HG03066 (cell line): ENCODE measurements around the gene JAZF1.

Experiments
- ATAC-seq: cut with Tn5 transposase; IDR thresholded peaks from one replicate; pipeline ENCODE4 v1.9.1; 2021; ENCODE audit warnings: low read depth; ENCODE audit not compliant: unreplicated experiment

JAZF1 gene

DNA sequence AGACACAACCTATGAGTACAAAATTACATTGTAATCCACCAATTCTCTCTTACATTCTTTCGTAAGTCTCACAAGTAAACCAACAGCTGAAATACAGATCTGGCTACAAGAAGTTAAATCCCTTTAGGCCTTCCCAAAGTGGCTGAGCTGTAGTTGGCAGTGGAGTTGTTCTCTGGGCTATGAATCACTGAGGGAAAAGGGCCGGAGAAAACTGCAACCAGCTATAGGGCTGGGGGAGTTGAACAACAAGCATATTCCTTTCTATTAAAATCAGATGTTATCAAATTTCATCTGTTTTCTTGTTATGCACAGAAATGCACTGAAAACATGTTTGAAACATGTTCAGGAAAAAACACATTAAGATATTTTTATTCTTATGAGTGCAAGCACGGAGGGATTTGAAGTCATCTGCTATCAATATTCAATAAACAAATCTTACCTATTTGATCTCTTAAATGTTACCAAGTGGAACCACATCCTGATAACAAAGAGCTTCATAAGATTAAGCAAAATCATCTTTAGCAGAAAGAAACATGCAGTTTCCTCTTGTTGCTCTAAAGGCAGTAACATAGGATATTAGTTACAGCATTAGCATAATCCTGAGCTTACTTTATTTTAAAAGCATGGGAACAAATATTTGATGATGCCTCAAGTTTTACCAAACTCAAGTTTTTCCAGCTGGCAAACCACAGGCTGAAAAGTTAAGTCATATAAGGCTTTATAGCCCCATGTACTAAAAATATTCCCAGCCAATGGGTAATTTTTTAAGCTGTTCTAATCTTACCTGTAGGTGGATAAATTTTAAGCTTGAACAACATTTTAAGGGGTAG, 227.9 kb downstream of the JAZF1 start:
- no peak for ATAC-seq

DNA sequence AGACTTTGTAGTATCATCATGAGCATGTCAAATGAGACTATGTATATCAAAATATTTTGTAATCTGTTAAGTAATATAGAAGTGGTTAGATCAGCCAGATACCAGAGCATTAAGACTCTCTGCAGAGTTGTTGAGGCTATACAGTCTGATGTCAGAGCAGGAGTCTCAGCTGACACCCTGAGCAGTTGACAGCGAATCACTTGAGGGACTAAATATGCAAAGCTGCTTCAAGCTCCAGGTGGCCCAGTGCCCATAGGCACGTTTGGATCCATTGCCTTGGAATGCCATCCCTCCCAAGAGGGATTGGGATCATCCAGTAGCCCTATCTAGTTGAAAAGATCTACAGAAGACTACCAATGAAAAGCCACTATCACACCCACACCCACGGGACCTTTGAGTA, 230.5 kb downstream of the JAZF1 start:
- ATAC-seq = no peak

DNA sequence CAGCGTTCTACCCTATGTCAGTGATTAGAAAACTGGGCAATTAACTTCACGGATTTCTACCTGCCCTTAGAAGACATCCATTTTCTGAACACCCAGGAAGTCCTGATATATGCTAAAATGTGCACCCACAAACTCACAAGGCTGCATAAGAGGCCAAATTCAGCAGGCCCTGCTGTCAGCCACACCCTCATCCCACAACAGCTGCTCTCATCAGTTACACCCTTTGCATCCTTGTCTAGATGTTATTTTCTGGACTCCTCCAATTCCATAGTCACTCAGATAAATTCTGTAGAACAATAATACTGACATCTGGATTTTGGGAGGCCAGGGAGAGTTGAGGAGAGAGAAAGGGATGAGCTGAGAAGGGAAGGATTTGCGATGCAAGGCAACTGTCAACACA, 231.7 kb downstream of the JAZF1 start:
- no peak for ATAC-seq

DNA sequence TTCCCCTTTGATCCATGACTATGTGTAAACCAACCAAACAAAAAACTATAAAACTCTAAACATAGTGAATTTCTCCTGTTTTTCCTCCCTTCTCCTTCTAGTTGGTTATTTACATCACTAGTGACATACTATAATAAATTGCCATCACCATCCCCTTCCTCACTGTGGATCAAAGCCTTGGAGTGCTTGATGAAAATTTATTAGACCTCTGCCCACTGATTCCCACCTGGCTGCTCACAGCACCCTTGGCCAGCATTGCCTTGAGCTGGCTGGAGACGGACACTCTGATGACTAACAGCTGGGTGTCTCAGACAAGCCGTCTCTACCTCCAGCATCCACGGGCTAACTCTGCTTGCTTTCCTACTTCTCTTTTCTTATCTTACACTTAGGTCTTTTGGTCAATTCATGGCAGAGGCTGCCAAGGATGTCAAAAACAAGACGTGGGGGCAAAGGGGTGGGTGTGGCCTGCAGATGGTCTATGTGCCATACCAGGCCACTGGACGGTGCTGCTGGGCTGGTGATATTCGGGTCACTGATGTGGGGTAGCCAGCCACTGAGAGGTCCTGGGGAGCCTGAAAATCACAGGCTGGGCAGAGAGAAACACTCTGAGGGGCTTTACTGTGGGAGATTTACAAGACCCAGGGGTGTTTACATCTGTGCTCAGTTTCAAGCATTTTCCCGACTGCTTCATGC, 232.9 kb downstream of the JAZF1 start:
- ATAC-seq = no peak

DNA sequence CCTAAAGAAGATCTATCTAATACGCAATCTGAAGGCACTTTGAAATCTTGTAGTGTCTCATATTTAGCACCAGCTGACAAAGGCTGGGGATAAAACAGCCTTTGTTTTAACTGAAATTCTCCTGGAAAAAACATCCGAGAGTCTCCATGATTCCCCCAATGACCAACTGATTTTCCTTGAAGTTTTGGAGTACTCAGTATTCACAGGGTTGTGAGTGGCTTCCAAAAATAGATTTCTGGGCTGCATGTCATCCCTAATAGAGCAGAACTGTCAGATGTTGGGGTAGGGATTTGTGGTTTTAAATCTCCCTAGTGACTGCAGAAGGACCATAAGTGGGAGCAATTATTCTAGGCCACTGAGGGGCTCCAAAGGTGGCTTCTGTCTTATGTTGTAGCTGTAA, 234.2 kb downstream of the JAZF1 start:
- ATAC-seq = no peak

DNA sequence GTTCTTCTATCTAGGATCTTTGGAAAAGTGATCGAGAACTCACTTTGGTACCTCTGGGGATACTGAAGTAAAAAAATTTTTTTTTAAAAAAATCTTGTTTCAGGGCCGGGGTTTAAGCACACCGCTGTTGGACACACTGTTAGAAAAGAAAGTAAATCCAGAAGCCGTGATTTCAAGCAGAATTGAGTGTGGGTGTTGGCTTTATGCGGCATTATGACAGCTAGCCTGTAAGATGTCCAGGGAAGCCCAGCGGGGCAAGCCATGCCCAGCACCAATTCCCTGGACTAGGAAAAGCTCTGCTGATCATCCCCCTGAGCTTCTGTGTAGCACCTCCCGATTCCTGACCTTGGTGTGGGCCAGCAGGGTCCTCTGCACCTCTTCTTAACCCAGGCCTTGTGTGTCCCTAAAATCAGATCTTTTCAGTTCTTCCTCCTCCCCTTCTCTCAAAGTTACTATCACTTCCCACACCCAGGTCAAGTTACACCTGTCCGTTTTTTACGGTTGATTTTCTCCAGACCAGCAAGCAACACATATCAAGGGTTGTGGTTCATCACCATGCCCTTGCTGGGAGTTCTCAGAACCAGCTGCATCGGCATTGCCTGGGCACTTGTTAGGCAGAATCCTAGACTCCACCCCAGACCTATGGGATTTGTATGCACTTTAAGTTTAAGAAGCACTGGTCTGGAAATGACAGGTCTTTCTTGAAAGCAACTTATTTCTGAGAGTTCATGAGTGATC, 235.4 kb downstream of the JAZF1 start:
- ATAC-seq = no peak

DNA sequence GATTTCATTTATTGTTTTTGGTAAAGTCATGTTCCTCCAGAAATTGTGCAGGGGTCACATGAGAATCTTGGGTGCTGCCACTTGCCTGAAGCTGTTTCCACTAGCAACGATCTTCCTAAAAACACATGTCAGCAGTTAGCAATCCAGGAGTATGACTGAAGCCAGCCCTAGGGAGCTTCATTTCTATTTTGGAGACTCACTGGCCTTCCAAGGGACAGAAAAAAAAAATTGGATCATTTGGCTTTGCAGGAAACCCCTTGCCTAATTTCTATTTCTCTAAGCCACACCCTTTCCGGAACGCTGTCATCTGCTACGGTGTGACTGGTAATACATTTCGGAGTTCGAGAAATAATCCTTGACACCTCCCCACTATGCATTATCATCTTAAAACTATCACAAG, 236.0 kb downstream of the JAZF1 start:
- ATAC-seq = no peak

DNA sequence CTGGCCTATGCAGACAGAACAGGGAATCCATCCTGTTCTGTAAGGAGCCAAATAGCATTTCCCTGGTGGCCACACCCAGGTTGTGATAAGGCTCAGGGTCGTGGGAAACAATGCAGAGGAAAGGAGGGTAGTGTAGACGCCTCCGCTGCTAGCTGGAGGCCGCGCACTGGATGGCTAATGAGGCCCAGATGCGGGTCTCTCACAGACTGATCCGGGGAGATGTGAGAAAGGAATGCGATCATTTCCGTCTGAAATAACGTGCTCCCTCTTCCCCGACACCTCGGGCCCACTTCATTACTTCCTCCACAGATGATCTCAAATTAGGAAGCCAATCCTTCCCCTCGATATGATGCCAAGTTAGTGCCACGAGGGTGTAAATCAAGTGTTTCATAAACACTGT, 237.4 kb downstream of the JAZF1 start:
- no peak for ATAC-seq

DNA sequence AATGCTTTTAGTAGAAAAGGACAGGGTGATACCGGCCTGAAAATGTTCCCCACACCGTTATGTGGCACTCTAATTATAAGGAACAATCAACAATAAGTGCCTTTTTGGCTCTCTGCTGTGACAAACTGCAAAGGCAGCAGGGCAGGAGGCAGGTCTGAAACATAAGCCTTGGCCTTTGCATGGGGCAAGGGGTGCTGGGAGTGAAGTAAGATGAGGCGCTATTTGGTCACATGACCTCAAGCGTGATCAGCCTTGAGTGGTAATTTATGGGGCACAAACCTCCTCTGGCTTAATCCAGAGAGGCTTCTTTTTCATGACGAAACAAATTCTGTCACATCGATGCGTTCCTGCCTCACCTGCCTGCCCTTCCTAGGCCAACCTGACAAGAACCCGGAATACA, 237.9 kb downstream of the JAZF1 start:
- no peak for ATAC-seq

DNA sequence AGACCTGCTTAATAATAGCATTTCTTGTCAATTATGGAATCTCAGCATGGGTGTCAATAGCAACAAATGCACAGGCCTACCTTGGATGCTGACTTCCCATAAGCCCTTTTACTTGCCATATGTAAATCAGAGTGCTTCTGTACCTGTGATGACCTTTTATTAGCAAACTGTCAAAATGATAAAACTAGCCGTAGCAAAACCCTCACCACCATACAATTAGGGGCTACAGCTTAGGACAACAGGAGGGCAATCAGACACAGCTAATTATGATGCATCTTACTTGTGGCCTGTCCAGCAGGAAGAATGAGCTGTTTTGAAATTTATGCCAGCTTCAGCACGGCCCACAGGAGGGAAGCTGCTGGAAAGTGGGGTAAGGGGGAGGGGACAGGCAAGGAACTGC, 239.1 kb downstream of the JAZF1 start:
- ATAC-seq = no peak

DNA sequence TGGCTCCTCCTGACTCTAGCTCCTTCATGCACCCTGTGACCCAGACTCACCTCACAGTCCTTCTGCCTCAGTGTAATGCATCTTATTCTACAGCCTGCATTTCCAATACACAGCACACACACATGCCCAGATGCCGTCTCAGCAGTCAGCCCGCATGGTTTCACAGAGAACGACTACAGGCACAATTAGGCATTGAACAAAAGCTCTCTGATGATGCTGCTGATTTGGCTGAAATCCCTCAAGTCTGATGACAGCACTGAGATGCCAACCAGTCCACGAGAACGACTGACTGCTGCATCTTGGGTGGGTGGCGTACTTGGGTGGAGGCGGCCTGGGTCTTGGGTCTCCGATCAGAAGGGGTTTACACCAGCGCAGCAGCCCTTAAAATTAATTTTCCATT, 240.3 kb downstream of the JAZF1 start:
- no peak for ATAC-seq

DNA sequence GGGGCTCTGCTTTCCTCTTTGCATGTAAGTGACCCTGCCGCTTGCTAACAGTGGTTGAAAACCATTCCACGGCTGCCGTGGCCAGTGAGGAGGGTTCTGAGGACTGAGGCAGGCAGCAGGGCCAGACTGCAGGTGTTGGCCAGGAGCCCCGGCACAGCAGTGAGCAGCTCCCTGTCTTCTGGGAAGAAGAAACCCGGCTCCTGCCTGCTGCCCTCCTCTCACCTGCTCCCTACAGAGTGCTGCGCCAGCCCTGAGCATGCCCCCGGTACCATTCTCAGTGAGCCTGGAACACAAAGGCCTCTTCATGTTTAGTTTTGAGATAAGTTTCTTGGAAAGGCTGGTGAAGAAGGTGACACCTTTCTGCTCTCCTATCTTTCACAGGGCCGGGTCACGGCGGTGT, 240.7 kb downstream of the JAZF1 start:
- ATAC-seq = no peak

DNA sequence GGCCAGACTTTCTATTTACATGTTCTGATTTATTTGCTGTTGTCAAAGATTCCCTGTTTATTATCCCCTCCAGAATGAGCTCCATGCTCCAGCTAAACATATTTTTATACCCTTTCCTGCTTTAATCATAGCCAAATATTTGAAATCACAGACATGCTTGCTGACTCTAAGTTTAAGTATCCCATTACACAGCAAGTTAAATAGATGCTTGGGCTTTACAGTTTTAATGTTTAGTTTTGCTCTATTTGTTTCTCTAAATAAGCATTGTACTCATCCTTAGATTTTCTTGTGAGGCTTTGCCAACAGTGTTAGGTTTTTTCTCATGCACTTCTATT, 243.9 kb downstream of the JAZF1 start:
- ATAC-seq = no peak

DNA sequence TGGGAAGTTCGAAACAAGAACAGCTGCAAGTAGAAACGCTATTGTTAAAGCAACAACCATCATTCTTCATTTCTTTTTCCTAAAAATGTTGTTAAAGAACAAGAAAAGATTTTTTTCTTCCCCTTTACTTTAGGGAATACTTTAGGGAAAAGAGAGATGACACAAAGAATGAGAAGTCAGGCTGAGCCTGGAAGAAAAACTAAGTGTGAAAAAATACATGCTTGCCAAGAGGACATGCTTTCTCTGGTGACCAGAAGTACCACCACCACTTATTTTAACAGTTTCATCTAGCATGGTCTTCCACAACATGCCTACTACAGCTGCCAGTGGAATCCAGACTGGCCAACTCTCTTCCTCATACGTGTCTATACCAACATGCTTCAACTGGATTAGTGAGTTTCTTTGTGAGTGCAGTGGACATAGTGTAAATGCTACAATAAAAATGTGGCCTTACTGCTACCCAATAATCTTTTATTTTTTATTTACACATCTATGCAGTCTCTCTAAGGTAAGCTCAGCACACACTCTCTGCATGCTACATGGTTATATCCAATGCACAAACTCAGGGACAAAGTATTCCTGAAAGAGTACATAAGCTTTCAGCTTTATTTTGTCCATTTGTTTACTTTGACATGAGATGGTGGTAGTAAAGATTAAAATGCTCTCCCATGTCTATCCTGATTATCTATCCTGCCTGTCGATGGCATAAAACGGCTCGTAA, 244.4 kb downstream of the JAZF1 start:
- ATAC-seq = no peak

DNA sequence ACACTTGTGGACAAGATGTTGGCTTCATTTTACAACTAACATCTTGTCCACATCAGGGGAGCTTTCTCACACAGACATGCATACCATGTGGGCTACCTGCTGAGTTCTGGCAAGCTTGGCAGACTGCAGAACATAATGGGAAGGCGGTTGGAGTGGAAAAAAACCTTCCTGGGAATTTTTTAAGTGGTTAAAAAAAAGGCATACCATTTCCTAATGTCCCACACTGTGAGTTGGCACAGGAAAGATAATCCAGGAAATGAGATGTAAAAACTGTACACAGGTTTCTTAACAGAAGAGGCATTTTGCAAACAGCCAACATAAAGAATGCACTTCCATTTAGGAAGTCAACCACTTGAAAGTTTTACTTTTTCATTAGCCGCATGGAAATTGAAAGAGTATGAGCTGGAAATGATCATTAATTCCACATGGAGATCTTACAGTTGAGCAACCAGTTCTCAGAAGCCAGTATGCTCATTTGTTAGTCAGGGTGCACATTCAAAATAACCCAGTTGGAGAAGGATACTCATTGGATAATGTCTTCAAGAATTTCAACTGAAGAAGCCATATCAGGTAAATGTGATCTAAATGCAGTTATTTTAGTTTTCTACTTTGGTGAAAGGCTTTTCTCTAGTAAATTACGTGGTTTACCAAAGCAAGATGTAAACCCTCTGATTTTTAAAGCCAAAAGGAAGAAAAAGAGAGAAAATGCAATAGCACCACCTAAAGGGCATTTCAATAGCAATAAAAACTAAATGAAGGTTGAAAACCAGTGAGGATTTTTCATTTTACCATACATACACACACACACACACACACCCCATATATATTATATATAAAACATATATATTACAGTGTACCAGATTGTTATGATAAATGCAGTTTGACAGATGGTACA, 246.7 kb downstream of the JAZF1 start:
- ATAC-seq = no peak

DNA sequence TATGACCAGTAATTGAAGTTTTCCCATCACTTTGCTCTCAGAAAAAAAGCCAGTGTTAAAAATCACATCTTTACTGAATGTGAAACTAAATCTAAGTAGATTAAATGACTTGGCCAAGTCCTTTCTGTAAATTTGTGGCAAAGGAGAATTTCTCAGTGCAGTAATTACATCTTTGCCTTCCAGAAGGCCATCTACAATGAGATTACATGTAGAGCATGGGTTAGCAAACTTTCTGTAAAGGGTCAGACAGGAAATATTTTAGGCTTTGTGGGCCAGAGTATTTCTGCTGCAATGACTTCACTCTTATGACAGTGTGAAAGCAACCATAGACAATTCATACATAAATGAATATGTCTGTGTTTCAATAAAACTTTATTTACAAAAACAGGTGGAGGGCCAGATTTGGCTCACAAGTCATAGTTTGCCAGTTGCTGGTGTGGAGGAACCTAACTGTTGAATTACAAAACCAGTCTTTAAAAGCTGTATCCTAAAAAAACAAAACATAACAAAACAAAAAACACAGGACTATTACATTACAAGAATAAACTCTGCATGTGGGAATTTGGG, 249.6 kb downstream of the JAZF1 start:
- ATAC-seq = no peak

DNA sequence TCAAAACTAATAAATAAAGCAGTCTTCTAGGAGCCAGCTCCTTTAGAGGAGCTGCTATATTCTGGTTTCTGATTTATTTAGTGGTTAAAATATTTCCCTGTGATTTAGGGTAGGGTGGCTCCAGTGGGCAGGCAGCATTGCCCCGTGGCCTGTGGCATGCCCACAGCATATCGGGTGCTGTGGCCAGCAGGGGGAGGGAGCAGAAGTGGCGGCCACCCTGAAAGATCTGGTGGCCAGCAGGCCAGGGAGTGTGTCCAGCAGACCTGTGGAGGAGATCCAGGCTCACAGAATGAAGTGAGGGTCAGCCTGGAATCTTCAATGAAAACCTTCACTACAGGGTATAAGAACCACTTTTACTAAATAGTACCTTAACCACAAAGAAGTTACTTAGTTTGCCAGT, 251.5 kb downstream of the JAZF1 start:
- no peak for ATAC-seq

DNA sequence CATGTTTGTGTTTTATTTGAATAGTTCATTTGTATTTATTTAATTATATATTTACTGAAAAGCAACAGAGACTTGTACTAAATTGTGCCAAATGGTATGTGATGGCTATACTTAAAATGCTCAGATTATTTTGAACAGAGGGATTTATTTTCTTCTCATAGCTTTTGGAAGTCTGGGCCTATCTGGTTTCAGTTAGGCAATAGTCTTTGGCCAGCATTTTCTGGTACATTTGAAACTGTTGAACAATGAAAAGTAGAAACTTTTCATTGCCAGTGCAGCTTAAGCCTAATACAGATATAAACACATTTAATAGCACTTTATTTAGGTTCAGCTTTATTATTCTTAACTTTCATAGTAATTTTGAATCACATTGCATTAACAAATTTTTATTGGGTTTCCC, 252.6 kb downstream of the JAZF1 start:
- no peak for ATAC-seq

DNA sequence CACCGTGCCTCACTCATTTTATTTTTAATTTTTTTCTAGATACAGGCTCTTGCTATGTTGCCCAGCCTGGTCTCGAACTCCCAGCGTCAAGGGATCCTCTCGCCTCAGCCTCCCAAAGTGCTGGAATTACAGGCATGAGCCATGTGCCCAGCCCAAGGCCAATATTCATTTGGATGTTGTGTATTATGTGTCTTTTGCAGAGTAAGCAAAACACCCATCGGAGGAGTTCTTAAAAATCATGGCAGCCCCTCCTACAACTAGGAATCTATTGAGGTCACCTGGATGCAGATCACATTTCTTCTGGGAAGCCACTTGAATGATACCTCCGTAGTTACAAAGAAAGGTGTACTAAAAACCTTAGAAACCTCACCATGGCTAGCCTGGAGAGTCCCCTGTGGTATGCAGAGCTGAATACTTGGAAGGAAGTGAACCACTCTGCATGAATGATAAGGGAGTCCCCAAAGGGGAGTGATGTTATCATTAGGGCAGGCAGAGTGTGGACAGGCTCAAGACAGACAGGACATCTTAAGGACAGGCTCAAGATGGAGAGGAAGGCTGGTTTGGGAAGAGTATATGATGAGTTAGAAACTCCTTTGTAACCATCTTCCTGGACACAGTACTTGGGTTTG, 254.9 kb downstream of the JAZF1 start:
- ATAC-seq = no peak
